ENCODE data around the gene PPP1R9B. TPM values are rescaled to one million over a fixed set of nuclear protein-coding genes. Genes with fewer than 3 reads are reported as not detected.

PPP1R9B gene
- total RNA-seq, 2 donors from 2014 or later = 24.1 to 34.6 TPM

DNA sequence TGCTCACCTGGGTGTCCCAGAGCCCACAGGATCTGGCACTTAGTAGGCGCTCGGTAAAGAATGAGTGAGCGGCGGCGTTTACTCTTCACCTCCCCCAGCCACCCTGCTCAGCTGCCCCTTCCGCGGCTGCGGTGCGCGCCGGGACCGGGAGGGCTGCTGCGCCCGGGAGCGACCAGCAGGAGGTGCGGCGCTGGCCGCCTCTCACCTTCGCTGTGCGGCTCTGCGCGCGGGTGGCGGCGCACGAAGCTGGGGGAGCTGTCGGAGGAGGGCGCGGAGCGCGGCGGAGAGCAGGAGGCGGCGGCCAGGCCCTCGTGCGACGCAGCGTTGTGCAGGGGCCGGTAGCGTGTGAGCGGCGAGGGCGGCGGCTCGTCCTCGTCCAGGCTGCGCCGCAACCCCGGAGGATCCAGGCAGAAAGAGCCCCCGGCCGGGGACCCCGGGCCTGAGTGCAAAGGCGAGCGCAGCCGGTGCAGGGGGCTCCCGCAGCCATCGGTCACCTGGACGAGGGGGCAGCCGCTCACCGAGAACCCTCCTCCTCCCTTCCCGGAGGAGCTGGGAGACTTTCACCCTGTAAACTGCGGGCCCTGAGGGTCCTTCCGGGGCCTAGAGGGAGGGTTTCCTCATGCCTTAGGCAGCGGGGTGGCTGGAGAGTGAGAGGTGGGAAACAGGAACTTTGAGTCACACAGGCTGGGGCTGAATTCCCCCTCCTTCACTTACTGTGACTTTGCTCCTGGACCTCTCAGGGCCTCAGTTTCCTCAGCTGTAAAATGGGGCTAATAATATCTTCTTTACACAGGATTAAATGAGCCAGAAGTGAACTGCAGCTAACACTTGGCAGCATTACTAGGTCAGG, 33.0 kb downstream of the PPP1R9B start:
- peaks cover 5% of the 10 kb centered on the region for H3K4me1 ChIP-seq (ENCODE audit: control insufficient read depth, insufficient read depth, low read length)
- no peaks in the 10 kb centered on the region for H3K9me3 Mint-ChIP-seq
- H3K4me3 ChIP-seq (ENCODE audit: low read length) = peak overlapping the region; percentile 66
- no peaks in the 10 kb centered on the region for H3K36me3 Mint-ChIP-seq (ENCODE audit: low read depth)
- peak; percentile 97 for DNase-seq
- no peaks in the 10 kb centered on the region for H3K9me3 ChIP-seq (ENCODE audit: control insufficient read depth, low read length)
- H3K27ac Mint-ChIP-seq = peak overlapping the region; percentile 90
- H3K27me3 Mint-ChIP-seq (ENCODE audit: insufficient read depth) = peaks cover 16% of the 10 kb centered on the region
- H3K4me1 Mint-ChIP-seq = peaks cover 10% of the 10 kb centered on the region
- peaks cover 5% of the 10 kb centered on the region for H3K36me3 ChIP-seq (ENCODE audit: control insufficient read depth, insufficient read depth, low read length)
- peak overlapping the region; percentile 23 for H3K9ac ChIP-seq (ENCODE audit: extremely low read depth, low read length, poor library complexity, severe bottlenecking)
- 8 to 16% methylated on average over 19 to 64 of the region's 64 CpGs for WGBS, 2 experiments (ENCODE audit: insufficient coverage in 1 of 2, insufficient read length in 1 of 2)
- no peaks in the 10 kb centered on the region for H3K27me3 ChIP-seq (ENCODE audit: control insufficient read depth, insufficient read depth, low read length, poor library complexity, severe bottlenecking)
- H3K27ac ChIP-seq (ENCODE audit: low read depth, low read length) = no peak overlapping the region
- peak; percentile 84 for TF ChIP-seq CTCF (conservative IDR thresholded peaks at IDR 0.05)
- H3K4me3 Mint-ChIP-seq = peak overlapping the region; percentile 51

DNA sequence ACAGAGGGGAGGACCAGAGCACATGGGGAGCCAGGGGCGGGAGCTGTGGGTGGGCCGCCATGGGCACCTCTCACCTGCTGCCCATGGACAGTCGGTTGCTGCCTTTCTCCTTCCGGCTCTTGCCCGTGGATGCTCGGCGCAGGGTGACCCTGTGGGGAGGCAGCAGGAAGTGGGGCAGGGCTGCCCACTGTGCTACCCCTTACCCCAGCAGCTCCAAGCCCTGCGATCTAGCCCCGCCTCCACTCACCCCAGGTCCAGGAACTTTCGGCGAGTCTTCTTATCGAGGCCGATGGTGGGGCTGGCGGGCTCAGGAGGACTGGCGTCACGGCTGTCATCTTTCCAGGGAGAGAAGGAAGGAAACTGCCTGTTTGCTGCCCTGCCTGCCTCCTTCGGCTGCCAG, 34.7 kb downstream of the PPP1R9B start:
- Mint-ChIP-seq H3K4me1 (peaks cover 14% of the 10 kb centered on the region), H3K27ac (no peak overlapping the region), H3K4me3 (no peak overlapping the region), H3K9me3 (no peaks in the 10 kb centered on the region), H3K27me3 (ENCODE audit: insufficient read depth) (peaks cover 16% of the 10 kb centered on the region), H3K36me3 (ENCODE audit: low read depth) (peaks cover 1% of the 10 kb centered on the region)
- Histone ChIP-seq H3K27ac (ENCODE audit: low read depth, low read length) (no peak overlapping the region), H3K9ac (ENCODE audit: extremely low read depth, low read length, poor library complexity, severe bottlenecking) (no peak overlapping the region), H3K27me3 (ENCODE audit: control insufficient read depth, insufficient read depth, low read length, poor library complexity, severe bottlenecking) (no peaks in the 10 kb centered on the region), H3K4me3 (ENCODE audit: low read length) (no peak overlapping the region), H3K9me3 (ENCODE audit: control insufficient read depth, low read length) (no peaks in the 10 kb centered on the region), H3K4me1 (ENCODE audit: control insufficient read depth, insufficient read depth, low read length) (peaks cover 13% of the 10 kb centered on the region), H3K36me3 (ENCODE audit: control insufficient read depth, insufficient read depth, low read length) (peaks cover 5% of the 10 kb centered on the region)
- no peak for DNase-seq
- 93 to 95% methylated on average over 7 to 17 of the region's 17 CpGs for whole genome bisulfite sequencing, 2 experiments (ENCODE audit: insufficient coverage in 1 of 2, insufficient read length in 1 of 2)
- TF ChIP-seq CTCF (conservative IDR thresholded peaks at IDR 0.05) = no peak

- H3K27ac Mint-ChIP-seq = no peak overlapping the region
- Histone ChIP-seq H3K27ac (ENCODE audit: low read depth, low read length) (no peak overlapping the region), H3K4me1 (ENCODE audit: control insufficient read depth, insufficient read depth, low read length) (peaks cover 13% of the 10 kb centered on the region), H3K9me3 (ENCODE audit: control insufficient read depth, low read length) (no peaks in the 10 kb centered on the region), H3K9ac (ENCODE audit: extremely low read depth, low read length, poor library complexity, severe bottlenecking) (no peak overlapping the region), H3K27me3 (ENCODE audit: control insufficient read depth, insufficient read depth, low read length, poor library complexity, severe bottlenecking) (no peaks in the 10 kb centered on the region), H3K4me3 (ENCODE audit: low read length) (no peak overlapping the region), H3K36me3 (ENCODE audit: control insufficient read depth, insufficient read depth, low read length) (peaks cover 5% of the 10 kb centered on the region)
- DNase-seq = peak; percentile 89
- no peak overlapping the region for H3K4me3 Mint-ChIP-seq
- H3K4me1 Mint-ChIP-seq = peaks cover 14% of the 10 kb centered on the region
- peaks cover 16% of the 10 kb centered on the region for H3K27me3 Mint-ChIP-seq (ENCODE audit: insufficient read depth)
- H3K36me3 Mint-ChIP-seq (ENCODE audit: low read depth) = peaks cover 1% of the 10 kb centered on the region
- no peaks in the 10 kb centered on the region for H3K9me3 Mint-ChIP-seq
- TF ChIP-seq CTCF (conservative IDR thresholded peaks at IDR 0.05) = peak; percentile 85
- 41 to 44% methylated on average over 6 of the region's 6 CpGs for WGBS, 2 experiments (ENCODE audit: insufficient coverage in 1 of 2, insufficient read length in 1 of 2)
These were observed 35.6 kb downstream of the PPP1R9B start for GRCh38 chr17:50114849-50115357.
